BLaER1 (cell line): ENCODE measurements around the gene ENG.

Source experiments
- H3K27ac ChIP-seq: shearing (Covaris generic); formaldehyde crosslinking; 2 replicates; pipeline ENCODE4 v1.8.1; 2022
- H3K27me3 ChIP-seq: shearing (Covaris generic); formaldehyde crosslinking; 2 replicates; pipeline ENCODE4 v1.8.1; 2022
- H3K36me3 ChIP-seq: shearing (Covaris generic); formaldehyde crosslinking; 2 replicates; pipeline ENCODE4 v1.8.1; 2022
- H3K4me1 ChIP-seq: shearing (Covaris generic); formaldehyde crosslinking; 2 replicates; pipeline ENCODE4 v1.8.1; 2022
- H3K4me2 ChIP-seq: shearing (Covaris generic); formaldehyde crosslinking; 2 replicates; pipeline ENCODE4 v1.8.1; 2022
- H3K4me3 ChIP-seq: shearing (Covaris generic); formaldehyde crosslinking; 2 replicates; pipeline ENCODE4 v1.8.1; 2022
- H3K9ac ChIP-seq: shearing (Covaris generic); formaldehyde crosslinking; 2 replicates; pipeline ENCODE4 v1.8.1; 2022
- H3K9me3 ChIP-seq: shearing (Covaris generic); formaldehyde crosslinking; 2 replicates; pipeline ENCODE4 v1.8.1; 2022
- H4K20me1 ChIP-seq: shearing (Covaris generic); formaldehyde crosslinking; 2 replicates; pipeline ENCODE4 v1.8.1; 2022
- Cebpa-rat ChIP-seq: shearing (Covaris generic); IDR thresholded peaks from 2 replicates; pipeline ENCODE4 v1.8.1; 2022

The ENG gene

DNA sequence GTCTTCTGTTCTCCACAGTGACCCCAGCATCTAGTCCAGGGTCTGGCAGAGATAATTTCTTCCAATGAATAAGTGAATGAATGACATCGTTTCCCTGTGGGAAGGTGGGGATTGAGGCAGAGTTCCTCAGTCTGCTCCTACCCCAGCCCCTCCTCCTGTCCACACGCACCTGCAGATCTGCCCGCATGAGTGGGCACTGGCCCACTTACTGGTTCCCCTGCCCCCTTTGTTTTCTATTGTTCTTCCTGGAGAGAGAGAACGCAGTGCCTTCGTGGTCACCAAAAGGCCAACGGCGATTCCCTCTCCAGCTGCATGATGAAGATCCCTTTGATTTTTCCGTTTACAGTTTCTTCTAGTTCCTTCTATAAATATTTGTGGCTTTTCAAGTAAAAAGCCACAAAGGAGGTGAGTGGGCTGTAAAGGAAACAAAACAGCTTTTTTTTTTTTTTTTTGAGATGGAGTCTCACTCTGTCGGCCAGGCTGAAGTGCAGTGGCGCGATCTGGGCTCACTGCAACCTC is 57.5 kb downstream of the ENG start:
- Histone ChIP-seq H3K4me1 (peaks cover 97% of the 10 kb centered on the region), H3K9ac (peak overlapping the region; percentile 88), H3K36me3 (peaks cover 22% of the 10 kb centered on the region), H4K20me1 (no peaks in the 10 kb centered on the region), H3K27me3 (no peaks in the 10 kb centered on the region), H3K4me2 (peak overlapping the region; percentile 92), H3K27ac (peak overlapping the region; percentile 98), H3K9me3 (no peaks in the 10 kb centered on the region), H3K4me3 (0 out of 2 replicates have a peak overlapping the region, but pooled peaks have one; percentile 15)
- no peak for TF ChIP-seq Cebpa-rat

DNA sequence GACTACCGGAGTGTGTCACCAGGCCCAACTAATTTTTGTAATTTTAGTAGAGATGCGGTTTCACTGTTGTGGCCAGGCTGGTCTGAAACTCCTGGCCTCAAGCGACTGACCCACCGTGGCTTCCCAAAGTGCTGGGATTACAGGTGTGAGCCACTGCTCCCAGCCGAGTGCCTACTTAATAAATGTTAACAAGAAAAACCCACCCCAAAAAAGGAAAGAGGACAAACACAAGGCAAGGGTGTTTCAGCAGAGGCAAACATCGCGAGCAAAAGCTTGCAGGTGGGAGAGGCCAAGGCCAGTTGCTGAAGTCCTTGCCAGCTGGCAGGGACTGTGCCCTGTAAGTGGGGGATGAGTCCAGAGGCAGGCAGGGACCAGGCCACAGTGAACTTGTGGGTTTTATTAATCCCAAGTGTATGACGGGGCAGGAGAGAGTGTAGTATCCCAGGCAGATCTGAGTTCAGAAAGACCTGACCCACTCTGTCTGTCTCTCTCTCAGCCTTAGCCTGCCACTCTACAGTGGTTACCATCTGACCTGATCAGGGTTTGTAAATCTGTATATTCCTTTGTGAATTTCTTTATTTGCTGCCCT is 58.1 kb downstream of the ENG start:
- Histone ChIP-seq H4K20me1 (0 out of 2 replicates have a peak, but pooled peaks cover under 1% of the 10 kb centered on the region), H3K27me3 (no peaks in the 10 kb centered on the region), H3K9ac (peak overlapping the region; percentile 88), H3K4me2 (peak overlapping the region; percentile 92), H3K4me1 (peaks cover 97% of the 10 kb centered on the region), H3K9me3 (no peaks in the 10 kb centered on the region), H3K27ac (peak overlapping the region; percentile 98), H3K36me3 (peaks cover 28% of the 10 kb centered on the region), H3K4me3 (0 out of 2 replicates have a peak overlapping the region, but pooled peaks have one; percentile 4)
- TF ChIP-seq Cebpa-rat, result no peak

DNA sequence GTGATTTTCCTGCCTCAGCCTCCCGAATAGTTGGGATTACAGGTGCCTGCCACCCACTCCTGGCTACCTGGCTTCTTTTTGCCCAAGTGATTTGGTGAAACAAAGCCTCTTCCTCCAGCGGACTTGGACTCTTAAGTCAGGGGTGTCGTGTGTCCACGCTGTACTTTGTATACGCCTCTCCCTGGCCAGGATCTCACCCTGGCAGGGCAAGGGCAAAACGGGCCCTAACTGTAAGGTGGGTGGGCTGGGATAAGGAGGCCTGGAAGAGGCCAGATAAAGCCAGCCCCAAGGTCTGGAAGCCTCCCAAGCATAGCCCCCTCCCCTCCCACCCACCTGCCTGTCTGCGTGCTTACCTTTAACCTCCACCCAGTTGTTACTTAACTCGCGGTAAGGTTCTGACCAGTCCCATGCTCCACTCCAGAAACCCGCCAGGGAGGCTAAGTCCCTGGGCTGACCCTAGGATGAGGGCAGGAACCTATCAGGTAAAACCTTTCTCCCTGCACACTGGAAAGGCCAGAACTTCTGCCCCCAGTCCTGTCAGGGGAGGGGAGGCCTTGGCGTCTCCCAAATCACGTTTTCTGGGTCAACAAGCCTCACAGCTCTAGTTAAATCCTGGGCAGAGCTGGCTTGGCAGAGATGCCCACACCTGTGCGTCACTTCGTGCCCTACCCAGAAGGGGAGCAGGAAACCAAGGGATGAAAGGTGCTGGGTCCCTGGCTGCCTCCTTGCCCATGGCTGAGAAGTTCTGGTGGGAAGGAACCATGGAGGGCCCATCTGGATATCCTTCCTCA is 60.3 kb downstream of the ENG start:
- H3K27ac ChIP-seq, result peak overlapping the region; percentile 98
- no peaks in the 10 kb centered on the region for H3K27me3 ChIP-seq
- peaks cover 97% of the 10 kb centered on the region for H3K4me1 ChIP-seq
- peak overlapping the region; percentile 92 for H3K4me2 ChIP-seq
- no peaks in the 10 kb centered on the region for H3K9me3 ChIP-seq
- TF ChIP-seq Cebpa-rat, result no peak
- H3K36me3 ChIP-seq, result peaks cover 49% of the 10 kb centered on the region
- peak overlapping the region; percentile 88 for H3K9ac ChIP-seq
- peaks cover 22% of the 10 kb centered on the region for H4K20me1 ChIP-seq
- H3K4me3 ChIP-seq, result no peak overlapping the region

DNA sequence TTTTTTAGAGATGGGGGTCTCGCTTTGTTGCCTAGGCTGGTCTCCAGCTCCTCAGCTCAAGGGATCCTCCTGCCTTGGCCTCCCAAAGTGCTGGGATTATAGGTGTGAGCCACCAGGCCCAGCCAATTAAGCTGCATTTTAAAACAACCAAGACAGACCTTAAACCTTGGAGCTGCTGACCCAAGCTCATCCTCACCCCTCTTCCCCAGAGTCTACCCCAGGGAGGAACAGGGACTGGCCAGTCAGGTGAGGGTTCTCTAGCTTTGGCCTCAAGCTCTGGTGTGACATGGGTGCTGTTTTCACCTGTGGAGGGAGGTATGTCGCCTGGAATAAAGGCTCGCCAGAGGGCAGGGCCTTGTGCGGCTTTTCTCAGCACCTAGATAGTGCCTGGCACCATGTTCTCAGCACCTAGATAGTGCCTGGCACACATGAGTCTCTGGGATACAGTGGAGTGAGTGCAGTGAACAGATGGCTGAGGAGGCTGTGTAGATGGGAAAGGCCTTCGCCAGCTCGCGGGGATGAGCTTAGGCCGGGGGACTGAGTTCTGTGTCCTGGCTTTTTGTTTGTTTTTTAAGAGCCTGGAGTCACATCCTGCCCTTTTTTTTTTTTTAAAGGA is 61.3 kb downstream of the ENG start:
- Histone ChIP-seq H3K36me3 (peaks cover 59% of the 10 kb centered on the region), H3K9ac (peak overlapping the region; percentile 88)
- no peak for TF ChIP-seq Cebpa-rat

DNA sequence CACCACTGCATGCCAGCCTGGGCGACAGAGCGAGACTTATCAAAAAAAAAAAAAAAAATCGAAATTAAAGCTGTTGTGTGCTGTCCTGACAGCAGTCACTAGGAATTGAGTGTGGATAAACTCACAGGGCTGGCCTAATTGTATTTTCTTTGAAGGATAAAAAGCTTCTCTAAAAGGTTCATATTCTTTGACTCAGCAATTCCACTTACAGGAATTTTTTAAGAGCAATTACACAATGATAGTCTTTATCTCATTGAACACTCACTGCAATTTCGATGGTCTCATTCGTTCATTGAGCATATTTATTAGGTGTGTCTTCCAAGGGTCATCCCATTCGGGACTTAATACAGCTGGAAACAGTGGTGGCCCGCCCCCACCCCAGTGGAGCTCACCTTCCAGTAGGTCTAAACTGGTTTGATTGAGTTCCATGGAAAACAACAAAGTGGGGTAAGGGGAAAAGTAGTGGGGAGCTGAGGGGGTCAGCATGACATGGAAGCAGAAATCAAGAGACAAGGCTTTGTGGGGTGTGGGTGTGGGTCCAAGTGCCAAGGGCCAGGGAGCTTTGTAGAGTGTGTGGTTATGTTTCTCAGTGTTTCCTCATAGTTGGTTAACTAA is 61.9 kb downstream of the ENG start:
- H3K4me3 ChIP-seq, result peak overlapping the region; percentile 24; the same call in 1 of the 2 replicates
- H3K4me1 ChIP-seq, result peaks cover 97% of the 10 kb centered on the region
- H3K9me3 ChIP-seq, result no peaks in the 10 kb centered on the region
- H3K36me3 ChIP-seq, result peaks cover 66% of the 10 kb centered on the region
- no peak for TF ChIP-seq Cebpa-rat
- no peaks in the 10 kb centered on the region for H3K27me3 ChIP-seq
- peak overlapping the region; percentile 88 for H3K9ac ChIP-seq
- peak overlapping the region; percentile 98 for H3K27ac ChIP-seq
- peak overlapping the region; percentile 92 for H3K4me2 ChIP-seq
- H4K20me1 ChIP-seq, result peaks cover 39% of the 10 kb centered on the region

More for the DNA sequence above, 61.3 kb downstream of the ENG start:
- Histone ChIP-seq H3K4me1 (peaks cover 97% of the 10 kb centered on the region), H3K27me3 (no peaks in the 10 kb centered on the region), H4K20me1 (peaks cover 32% of the 10 kb centered on the region), H3K27ac (peak overlapping the region; percentile 98), H3K4me3 (peak overlapping the region; percentile 24; the same call in 1 of the 2 replicates), H3K4me2 (peak overlapping the region; percentile 92), H3K9me3 (no peaks in the 10 kb centered on the region)

DNA sequence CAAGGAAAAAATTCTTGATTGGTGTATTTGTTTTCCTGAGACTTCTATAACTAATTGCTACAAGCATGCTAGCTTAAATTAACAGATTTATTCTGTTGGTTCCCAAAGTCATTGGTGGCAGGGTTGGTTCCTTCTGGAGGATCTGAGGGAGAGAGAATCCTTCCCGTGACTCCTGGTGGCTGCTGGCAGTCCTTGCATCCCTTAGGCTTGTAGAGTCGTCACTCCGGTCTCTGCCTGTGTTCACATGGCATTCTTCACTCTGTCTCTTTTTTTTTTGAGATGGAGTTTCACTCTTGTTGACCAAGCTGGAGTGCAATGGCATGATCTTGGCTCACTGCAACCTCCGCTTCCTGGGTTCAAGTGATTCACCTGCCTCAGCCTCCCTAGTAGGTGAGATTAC is 63.4 kb downstream of the ENG start:
- peak overlapping the region; percentile 98; the same call in 1 of the 2 replicates for H3K27ac ChIP-seq
- H3K4me3 ChIP-seq, result no peak overlapping the region
- peak overlapping the region; percentile 92 for H3K4me2 ChIP-seq
- H3K36me3 ChIP-seq, result peaks cover 73% of the 10 kb centered on the region
- no peak overlapping the region for H3K9ac ChIP-seq
- peaks cover 90% of the 10 kb centered on the region for H3K4me1 ChIP-seq
- TF ChIP-seq Cebpa-rat, result no peak
- H4K20me1 ChIP-seq, result peaks cover 53% of the 10 kb centered on the region
- no peaks in the 10 kb centered on the region for H3K27me3 ChIP-seq
- H3K9me3 ChIP-seq, result no peaks in the 10 kb centered on the region

DNA sequence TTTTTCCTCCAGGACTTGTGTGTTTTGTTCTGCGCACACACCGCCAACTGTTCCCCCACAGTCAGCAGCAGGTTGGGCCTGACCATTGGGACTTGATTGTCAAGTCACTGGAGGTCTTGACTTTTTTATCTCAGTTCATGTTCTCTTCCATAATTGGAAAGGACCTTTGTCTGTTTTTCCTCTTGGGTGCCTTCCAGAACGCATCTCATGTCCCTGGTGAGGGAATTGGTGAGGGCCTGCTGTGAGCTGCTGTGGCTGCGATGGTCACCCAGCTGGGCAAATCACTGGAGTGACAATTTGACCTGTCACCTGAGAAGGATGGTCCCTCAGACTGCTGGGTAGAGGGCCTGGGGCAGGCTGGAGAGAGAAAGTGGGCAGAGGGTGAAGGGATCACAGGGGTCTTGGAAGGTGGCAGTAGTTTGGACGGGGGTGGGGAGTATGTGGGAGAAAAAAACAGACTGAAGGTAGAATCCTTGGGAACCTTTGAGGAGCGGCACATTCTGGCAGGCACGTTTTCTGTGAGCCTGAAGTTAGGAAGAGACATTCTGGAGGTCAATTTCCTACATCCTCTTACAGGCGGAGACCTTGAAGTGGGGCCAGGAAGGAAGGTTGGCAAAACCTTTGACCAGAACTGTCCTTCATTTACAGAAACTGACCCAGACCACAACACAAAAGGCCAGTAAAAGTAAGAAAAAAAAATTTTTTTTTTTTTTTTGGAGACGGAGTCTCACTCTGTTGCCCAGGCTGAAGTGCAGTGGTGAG is 64.2 kb downstream of the ENG start:
- peaks cover 82% of the 10 kb centered on the region for H3K4me1 ChIP-seq
- H3K4me3 ChIP-seq, result peak overlapping the region; percentile 96; the same call in 1 of the 2 replicates
- H4K20me1 ChIP-seq, result peaks cover 55% of the 10 kb centered on the region
- H3K36me3 ChIP-seq, result peaks cover 73% of the 10 kb centered on the region
- no peaks in the 10 kb centered on the region for H3K9me3 ChIP-seq
- H3K4me2 ChIP-seq, result peak overlapping the region; percentile 92
- no peak for TF ChIP-seq Cebpa-rat
- peak overlapping the region; percentile 98 for H3K27ac ChIP-seq
- no peaks in the 10 kb centered on the region for H3K27me3 ChIP-seq
- H3K9ac ChIP-seq, result peak overlapping the region; percentile 98

DNA sequence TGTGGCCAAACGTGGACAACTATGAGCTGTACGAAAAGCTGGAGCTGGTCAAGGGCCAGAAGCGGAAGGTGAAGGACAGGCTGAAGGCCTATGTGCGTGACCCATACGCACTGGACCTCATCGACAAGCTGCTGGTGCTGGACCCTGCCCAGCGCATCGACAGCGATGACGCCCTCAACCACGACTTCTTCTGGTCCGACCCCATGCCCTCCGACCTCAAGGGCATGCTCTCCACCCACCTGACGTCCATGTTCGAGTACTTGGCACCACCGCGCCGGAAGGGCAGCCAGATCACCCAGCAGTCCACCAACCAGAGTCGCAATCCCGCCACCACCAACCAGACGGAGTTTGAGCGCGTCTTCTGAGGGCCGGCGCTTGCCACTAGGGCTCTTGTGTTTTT is 65.3 kb downstream of the ENG start:
- H3K27ac ChIP-seq, result peak overlapping the region; percentile 98
- peak overlapping the region; percentile 92 for H3K4me2 ChIP-seq
- TF ChIP-seq Cebpa-rat, result no peak
- H3K4me1 ChIP-seq, result peaks cover 79% of the 10 kb centered on the region
- H3K36me3 ChIP-seq, result peaks cover 73% of the 10 kb centered on the region
- no peaks in the 10 kb centered on the region for H3K27me3 ChIP-seq
- H3K9ac ChIP-seq, result peak overlapping the region; percentile 98
- peak overlapping the region; percentile 96 for H3K4me3 ChIP-seq
- peaks cover 55% of the 10 kb centered on the region for H4K20me1 ChIP-seq
- no peaks in the 10 kb centered on the region for H3K9me3 ChIP-seq
